MM.1S (cell line): ENCODE results near the gene NR1I3.

ENCODE experiments used
- DNase-seq: peaks from one replicate; pipeline ENCODE4 v3.0.0-alpha.2; 2015
- H2AFZ ChIP-seq: fragments of 300-600 bp; sonication (generic); 2 replicates; pipeline ENCODE4 v1.6.0; 2016; ENCODE audit warnings: antibody characterized with exemption, low read length
- H3F3A ChIP-seq: fragments of 300-600 bp; sonication (generic); 2 replicates; pipeline ENCODE4 v1.6.1; 2016; ENCODE audit warnings: mild to moderate bottlenecking, antibody characterized with exemption, low read length, moderate library complexity, mixed read lengths; ENCODE audit not compliant: insufficient read depth
- H3K27ac ChIP-seq: fragments of 300-600 bp; sonication (generic); 2 replicates; pipeline ENCODE4 v1.5.1; 2016; ENCODE audit warnings: mild to moderate bottlenecking, low read length
- H3K27me3 ChIP-seq: fragments of 300-600 bp; sonication (generic); replicated peaks from 2 replicates; pipeline ENCODE4 v1.6.0; 2016; ENCODE audit warnings: low read length; ENCODE audit not compliant: insufficient read depth
- H3K36me3 ChIP-seq: fragments of 300-600 bp; sonication (generic); replicated peaks from 2 replicates; pipeline ENCODE4 v1.6.1; 2016; ENCODE audit warnings: mild to moderate bottlenecking, low read length, mixed read lengths; ENCODE audit not compliant: insufficient read depth
- H3K4me1 ChIP-seq: fragments of 300-600 bp; sonication (generic); 2 replicates; pipeline ENCODE4 v1.6.1; 2016; ENCODE audit warnings: low read length, mixed read lengths
- H3K4me2 ChIP-seq: fragments of 300-600 bp; sonication (generic); 2 replicates; pipeline ENCODE4 v1.6.0; 2016; ENCODE audit warnings: low read depth, low read length
- H3K4me3 ChIP-seq: fragments of 300-600 bp; sonication (generic); 2 replicates; pipeline ENCODE4 v1.5.1; 2016; ENCODE audit warnings: low read length, mixed read lengths
- H3K79me2 ChIP-seq: fragments of 300-600 bp; sonication (generic); 2 replicates; pipeline ENCODE4 v1.6.1; 2016; ENCODE audit warnings: mixed run types, low read length, mixed read lengths
- H3K9ac ChIP-seq: fragments of 300-600 bp; sonication (generic); 2 replicates; pipeline ENCODE4 v1.6.1; 2016; ENCODE audit warnings: low read length, mixed read lengths
- H3K9me2 ChIP-seq: fragments of 300-600 bp; sonication (generic); replicated peaks from 2 replicates; pipeline ENCODE4 v1.6.1; 2016; ENCODE audit warnings: mild to moderate bottlenecking, low read length, mixed read lengths; ENCODE audit not compliant: insufficient read depth
- H3K9me3 ChIP-seq: fragments of 300-600 bp; sonication (generic); replicated peaks from 2 replicates; pipeline ENCODE4 v1.6.1; 2016; ENCODE audit warnings: mild to moderate bottlenecking, low read length, mixed read lengths; ENCODE audit not compliant: insufficient read depth
- H4K20me1 ChIP-seq: fragments of 300-600 bp; sonication (generic); 2 replicates; pipeline ENCODE4 v1.6.1; 2016; ENCODE audit warnings: mild to moderate bottlenecking, low read length, moderate library complexity, mixed read lengths; ENCODE audit not compliant: insufficient read depth
- EZH2 ChIP-seq: fragments of 300-600 bp; sonication (generic); optimal IDR thresholded peaks from 2 replicates; pipeline ENCODE3; 2017; ENCODE audit warnings: low read depth, mild to moderate bottlenecking, antibody characterized with exemption, low read length, mixed read lengths
- EZH2phosphoT487 ChIP-seq: fragments of 300-600 bp; sonication (generic); IDR thresholded peaks from 2 replicates; pipeline ENCODE4 v1.6.1; 2018; ENCODE audit warnings: antibody characterized with exemption, low read length
- TF ChIP-seq, protein P1 (sequence below): fragments of 300-600 bp; sonication (generic); IDR thresholded peaks from 2 replicates; pipeline ENCODE4 v1.5.1; 2016; ENCODE audit warnings: antibody characterized with exemption, low read length, mixed read lengths

NR1I3 gene

DNA sequence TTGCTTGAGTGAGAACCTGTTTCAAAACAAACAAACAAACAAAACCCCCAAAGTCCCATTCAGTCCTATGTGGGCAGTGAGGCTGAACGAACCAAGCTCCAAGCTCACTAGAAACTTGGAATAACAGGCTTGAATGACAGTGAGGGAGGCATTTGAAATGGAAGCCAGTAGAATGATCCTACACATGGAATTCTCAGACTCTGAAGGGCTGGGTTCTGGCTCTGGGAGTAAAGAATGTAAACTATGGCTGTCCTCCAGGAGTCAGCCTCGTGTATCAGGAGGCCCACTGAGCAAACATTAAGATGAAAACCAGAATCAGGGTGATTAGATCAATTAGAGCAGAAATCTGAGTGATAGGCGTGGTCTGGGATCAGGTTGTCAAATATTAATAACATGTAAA is 35.4 kb upstream of the NR1I3 start:
- no peaks in the 10 kb centered on the region for H3K9me2 ChIP-seq
- DNase-seq: no peak
- H3K27me3 ChIP-seq: no peaks in the 10 kb centered on the region

DNA sequence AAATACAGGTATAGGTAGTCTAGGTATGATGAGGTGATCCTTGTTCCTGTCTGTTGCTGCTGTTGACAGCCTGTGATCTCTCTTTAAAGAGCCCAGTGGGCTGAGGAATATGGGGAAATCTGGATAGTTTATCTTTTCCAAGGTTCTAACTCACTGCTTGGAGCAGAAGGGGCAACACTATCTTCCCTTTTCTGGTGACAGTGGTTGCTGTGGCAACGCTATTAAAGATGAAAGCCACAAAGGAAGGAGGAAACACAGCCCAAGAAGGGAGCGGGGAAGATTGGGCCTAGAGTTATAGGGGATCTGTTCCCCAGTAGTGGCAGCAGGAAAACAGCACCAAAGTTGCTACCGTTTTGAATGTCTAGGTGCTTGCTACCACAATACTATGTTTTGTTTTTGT is 29.3 kb upstream of the NR1I3 start:
- Histone ChIP-seq H3K4me3 (no peak overlapping the region), H3K4me2 (no peak overlapping the region), H4K20me1 (no peaks in the 10 kb centered on the region), H3K9ac (no peak overlapping the region), H3K4me1 (peaks cover 13% of the 10 kb centered on the region), H3K27me3 (no peaks in the 10 kb centered on the region), H3K9me3 (no peaks in the 10 kb centered on the region), H2AFZ (no peak overlapping the region), H3K36me3 (no peaks in the 10 kb centered on the region), H3K79me2 (no peaks in the 10 kb centered on the region), H3K27ac (no peak overlapping the region), H3F3A (no peaks in the 10 kb centered on the region), H3K9me2 (no peaks in the 10 kb centered on the region)
- no peak for DNase-seq
- TF ChIP-seq, protein P1, sequence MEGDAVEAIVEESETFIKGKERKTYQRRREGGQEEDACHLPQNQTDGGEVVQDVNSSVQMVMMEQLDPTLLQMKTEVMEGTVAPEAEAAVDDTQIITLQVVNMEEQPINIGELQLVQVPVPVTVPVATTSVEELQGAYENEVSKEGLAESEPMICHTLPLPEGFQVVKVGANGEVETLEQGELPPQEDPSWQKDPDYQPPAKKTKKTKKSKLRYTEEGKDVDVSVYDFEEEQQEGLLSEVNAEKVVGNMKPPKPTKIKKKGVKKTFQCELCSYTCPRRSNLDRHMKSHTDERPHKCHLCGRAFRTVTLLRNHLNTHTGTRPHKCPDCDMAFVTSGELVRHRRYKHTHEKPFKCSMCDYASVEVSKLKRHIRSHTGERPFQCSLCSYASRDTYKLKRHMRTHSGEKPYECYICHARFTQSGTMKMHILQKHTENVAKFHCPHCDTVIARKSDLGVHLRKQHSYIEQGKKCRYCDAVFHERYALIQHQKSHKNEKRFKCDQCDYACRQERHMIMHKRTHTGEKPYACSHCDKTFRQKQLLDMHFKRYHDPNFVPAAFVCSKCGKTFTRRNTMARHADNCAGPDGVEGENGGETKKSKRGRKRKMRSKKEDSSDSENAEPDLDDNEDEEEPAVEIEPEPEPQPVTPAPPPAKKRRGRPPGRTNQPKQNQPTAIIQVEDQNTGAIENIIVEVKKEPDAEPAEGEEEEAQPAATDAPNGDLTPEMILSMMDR: no peak
- TF ChIP-seq EZH2phosphoT487 (no peak), EZH2 (no peak)

More for the DNA sequence above, 35.4 kb upstream of the NR1I3 start:
- no peak for TF ChIP-seq EZH2
- TF ChIP-seq, protein P1: no peak
- TF ChIP-seq EZH2phosphoT487: no peak
- no peak overlapping the region for H2AFZ ChIP-seq
- no peaks in the 10 kb centered on the region for H3K9me3 ChIP-seq
- H3K4me2 ChIP-seq: no peak overlapping the region
- H3K27ac ChIP-seq: no peak overlapping the region
- H3K9ac ChIP-seq: no peak overlapping the region
- H3K4me1 ChIP-seq: 0 out of 2 replicates have a peak, but pooled peaks cover under 1% of the 10 kb centered on the region
- no peaks in the 10 kb centered on the region for H3K79me2 ChIP-seq
- no peaks in the 10 kb centered on the region for H4K20me1 ChIP-seq
- no peaks in the 10 kb centered on the region for H3K36me3 ChIP-seq
- no peak overlapping the region for H3K4me3 ChIP-seq
- no peaks in the 10 kb centered on the region for H3F3A ChIP-seq

DNA sequence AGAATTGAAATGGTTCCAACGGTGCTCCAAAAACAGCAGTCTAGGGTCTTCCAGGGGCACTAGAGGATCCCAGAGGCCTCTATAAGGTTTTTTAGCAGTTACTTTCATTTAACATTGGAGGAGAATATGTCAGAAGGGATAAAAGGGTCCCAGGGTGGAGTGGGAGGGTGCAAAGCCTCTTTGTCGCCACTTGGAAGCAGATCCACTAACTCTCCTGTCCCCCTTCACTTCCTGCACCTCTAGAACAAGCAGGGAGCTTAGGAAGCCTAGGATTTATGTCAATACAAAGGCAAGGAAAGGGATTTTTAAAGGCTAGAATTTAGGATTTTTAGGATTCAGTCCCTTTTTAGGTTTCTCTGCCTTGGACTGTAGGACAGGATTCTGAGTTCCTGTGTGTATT is 28.8 kb upstream of the NR1I3 start:
- no peak overlapping the region for H3K27ac ChIP-seq
- H3K9me3 ChIP-seq: no peaks in the 10 kb centered on the region
- H2AFZ ChIP-seq: no peak overlapping the region

More for the DNA sequence above, 28.8 kb upstream of the NR1I3 start:
- Histone ChIP-seq H3K36me3 (no peaks in the 10 kb centered on the region), H3K9me2 (no peaks in the 10 kb centered on the region), H3K4me2 (no peak overlapping the region), H3F3A (no peaks in the 10 kb centered on the region), H3K4me1 (peaks cover 13% of the 10 kb centered on the region), H3K79me2 (no peaks in the 10 kb centered on the region), H3K4me3 (no peak overlapping the region), H3K9ac (no peak overlapping the region), H4K20me1 (no peaks in the 10 kb centered on the region), H3K27me3 (no peaks in the 10 kb centered on the region)
- no peak for TF ChIP-seq EZH2phosphoT487
- no peak for TF ChIP-seq EZH2
- TF ChIP-seq, protein P1: no peak
- no peak for DNase-seq
